Ovary (tissue), 3 donors: ENCODE results near the gene ABHD17A.

Experiments used
- EP300 ChIP-seq: sonication (generic); formaldehyde crosslinking; IDR thresholded peaks from one replicate; pipeline ENCODE4 v1.6.1; 2017; ENCODE audit warnings: antibody characterized with exemption
- POLR2A ChIP-seq: fragments of 450-650 bp; IDR thresholded peaks from one replicate; pipeline ENCODE4 v1.6.1; 2017; ENCODE audit warnings: antibody characterized with exemption, mild to moderate bottlenecking, moderate library complexity
- TF ChIP-seq, protein P1 (sequence below), 3 donors: fragments of 450-650 bp in 2 of 3; fragments of 200-600 bp in 1 of 3; IDR thresholded peaks; one replicate each; pipeline versions ENCODE4 v1.5.1 to v1.8.0; 2016 to 2022; ENCODE audit warnings: antibody characterized with exemption in 3 of 3, mild to moderate bottlenecking in 1 of 3
- donor health status: DM: no; HTN: no; CAD: no.

DNA sequence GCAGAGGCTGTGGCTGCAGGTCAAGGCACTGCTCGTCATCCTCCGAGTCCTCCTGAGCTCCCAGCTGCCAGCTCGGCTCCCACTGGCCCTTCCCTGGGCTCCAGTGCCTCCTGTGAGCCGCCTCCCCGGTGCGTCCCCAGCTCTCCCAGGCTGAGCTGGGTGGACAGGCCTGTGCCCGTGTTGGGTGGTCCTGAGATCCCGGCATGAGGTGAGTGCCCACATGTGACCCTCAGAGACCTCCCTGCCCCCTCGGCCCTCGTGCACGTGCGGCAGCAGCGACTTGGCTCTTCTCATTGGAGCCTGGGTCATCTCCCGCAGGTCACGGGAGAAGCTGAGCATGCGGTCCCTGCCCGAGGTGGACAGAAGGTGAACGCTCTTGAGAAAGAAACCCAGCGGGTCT, 35.3 kb upstream of the ABHD17A start:
- no peak for TF ChIP-seq EP300
- TF ChIP-seq, protein P1, sequence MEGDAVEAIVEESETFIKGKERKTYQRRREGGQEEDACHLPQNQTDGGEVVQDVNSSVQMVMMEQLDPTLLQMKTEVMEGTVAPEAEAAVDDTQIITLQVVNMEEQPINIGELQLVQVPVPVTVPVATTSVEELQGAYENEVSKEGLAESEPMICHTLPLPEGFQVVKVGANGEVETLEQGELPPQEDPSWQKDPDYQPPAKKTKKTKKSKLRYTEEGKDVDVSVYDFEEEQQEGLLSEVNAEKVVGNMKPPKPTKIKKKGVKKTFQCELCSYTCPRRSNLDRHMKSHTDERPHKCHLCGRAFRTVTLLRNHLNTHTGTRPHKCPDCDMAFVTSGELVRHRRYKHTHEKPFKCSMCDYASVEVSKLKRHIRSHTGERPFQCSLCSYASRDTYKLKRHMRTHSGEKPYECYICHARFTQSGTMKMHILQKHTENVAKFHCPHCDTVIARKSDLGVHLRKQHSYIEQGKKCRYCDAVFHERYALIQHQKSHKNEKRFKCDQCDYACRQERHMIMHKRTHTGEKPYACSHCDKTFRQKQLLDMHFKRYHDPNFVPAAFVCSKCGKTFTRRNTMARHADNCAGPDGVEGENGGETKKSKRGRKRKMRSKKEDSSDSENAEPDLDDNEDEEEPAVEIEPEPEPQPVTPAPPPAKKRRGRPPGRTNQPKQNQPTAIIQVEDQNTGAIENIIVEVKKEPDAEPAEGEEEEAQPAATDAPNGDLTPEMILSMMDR (IDR thresholded peaks at IDR 0.05) = no peak
- TF ChIP-seq POLR2A = no peak
